IMR-90 (cell line): ENCODE results near the gene DIP2C. TPM values are rescaled to one million over a fixed set of nuclear protein-coding genes. Genes with fewer than 3 reads are reported as not detected.

ENCODE experiments used
- ATAC-seq: fragments of 200-7000 bp; cut with Tn5 transposase; 2 replicates; pipeline ENCODE4 v1.9.1; 2020; ENCODE audit warnings: low read depth, mild to moderate bottlenecking, moderate library complexity
- BruUV-seq: library from RNA; stranded (reverse); fragments of 400-500 nt; replicated peaks from 2 replicates; lab custom pipeline; 2021; lab: Mats Ljungman, UMichigan
- CTCF ChIA-PET: fragments of 300-600 bp; formaldehyde crosslinking; extraction: SDS; loops from one replicate; lab custom pipeline; 2021; ENCODE audit warnings: antibody characterized with exemption; lab: Yijun Ruan, JAX
- POLR2A ChIA-PET: fragments of 300-600 bp; sonication (Branson Sonifier 250); formaldehyde crosslinking; loops from one replicate; lab custom pipeline; 2022; ENCODE audit warnings: antibody characterized with exemption; ENCODE audit not compliant: unreplicated experiment; lab: Charles Lee
- DNase-seq: peaks from one replicate; pipeline ENCODE4 v3.0.0; 2013
- H2AFZ ChIP-seq: replicated peaks from 2 replicates; pipeline ENCODE3; 2013; ENCODE audit warnings: low read length, mild to moderate bottlenecking; ENCODE audit not compliant: poor library complexity
- H2AK5ac ChIP-seq: 2 replicates; pipeline ENCODE4 v1.6.1; 2013; ENCODE audit warnings: low read depth, low read length, inconsistent platforms
- H2AK9ac ChIP-seq: replicated peaks from 2 replicates; pipeline ENCODE3; 2013; ENCODE audit warnings: mild to moderate bottlenecking, low read depth, low read length, moderate library complexity; ENCODE audit not compliant: poor library complexity
- H2BK120ac ChIP-seq: 2 replicates; pipeline ENCODE4 v1.6.1; 2013; ENCODE audit warnings: low read depth, low read length, inconsistent platforms
- H2BK15ac ChIP-seq: 3 replicates; pipeline ENCODE4 v1.6.1; 2013; ENCODE audit warnings: low read depth, low read length, inconsistent platforms
- H2BK20ac ChIP-seq: 2 replicates; pipeline ENCODE4 v1.6.1; 2013; ENCODE audit warnings: low read depth, mild to moderate bottlenecking, inconsistent platforms, low read length, moderate library complexity
- H2BK5ac ChIP-seq: 2 replicates; pipeline ENCODE4 v1.6.1; 2013; ENCODE audit warnings: mild to moderate bottlenecking, low read depth, low read length, inconsistent platforms; ENCODE audit not compliant: poor library complexity, severe bottlenecking
- H3K14ac ChIP-seq: replicated peaks from 2 replicates; pipeline ENCODE4 v1.6.1; 2013; ENCODE audit warnings: low read depth, low read length, inconsistent platforms
- H3K18ac ChIP-seq: 2 replicates; pipeline ENCODE4 v1.6.1; 2013; ENCODE audit warnings: low read depth, low read length, control low read depth
- H3K23ac ChIP-seq: 2 replicates; pipeline ENCODE4 v1.6.1; 2013; ENCODE audit warnings: low read depth, low read length, inconsistent platforms
- H3K27ac ChIP-seq: 2 replicates; pipeline ENCODE4 v1.5.1; 2013; ENCODE audit warnings: mild to moderate bottlenecking, control low read depth, low read length; ENCODE audit not compliant: insufficient read depth
- H3K27me3 ChIP-seq: 2 replicates; pipeline ENCODE4 v1.6.1; 2013; ENCODE audit warnings: low read length; ENCODE audit not compliant: control insufficient read depth, insufficient read depth
- H3K36me3 ChIP-seq: 2 replicates; pipeline ENCODE4 v1.6.1; 2013; ENCODE audit warnings: low read length, mixed read lengths; ENCODE audit not compliant: control insufficient read depth, insufficient read depth
- H3K4ac ChIP-seq: 2 replicates; pipeline ENCODE4 v1.6.1; 2013; ENCODE audit warnings: low read depth, low read length, inconsistent platforms
- H3K4me1 ChIP-seq: 2 replicates; pipeline ENCODE4 v1.6.1; 2013; ENCODE audit warnings: low read length, mixed read lengths; ENCODE audit not compliant: control insufficient read depth, insufficient read depth
- H3K4me2 ChIP-seq: 2 replicates; pipeline ENCODE4 v1.6.1; 2013; ENCODE audit warnings: low read depth, mild to moderate bottlenecking, control low read depth, low read length, moderate library complexity
- H3K4me3 ChIP-seq: 2 replicates; pipeline ENCODE4 v1.5.1; 2013; ENCODE audit warnings: low read depth, mild to moderate bottlenecking, control low read depth, low read length, moderate library complexity; ENCODE audit not compliant: insufficient read depth
- H3K56ac ChIP-seq: 2 replicates; pipeline ENCODE4 v1.6.1; 2013; ENCODE audit warnings: low read length, inconsistent platforms; ENCODE audit not compliant: insufficient read depth; ENCODE audit errors: extremely low read depth
- H3K79me1 ChIP-seq, 2 experiments: 2 replicates each; pipeline ENCODE4 v1.6.1; 2013; ENCODE audit warnings: low read length in 2 of 2, inconsistent platforms in 1 of 2, low read depth in 1 of 2
- H3K9ac ChIP-seq: 2 replicates; pipeline ENCODE4 v1.6.1; 2013; ENCODE audit warnings: low read depth, low read length, control low read depth
- H3K9me1 ChIP-seq: 2 replicates; pipeline ENCODE4 v1.6.1; 2013; ENCODE audit warnings: low read length, inconsistent platforms; ENCODE audit not compliant: insufficient read depth
- H3K9me3 ChIP-seq: 2 replicates; pipeline ENCODE4 v1.6.1; 2013; ENCODE audit warnings: low read length; ENCODE audit not compliant: control insufficient read depth, insufficient read depth
- H4K20me1 ChIP-seq: 2 replicates; pipeline ENCODE4 v1.6.1; 2013; ENCODE audit warnings: low read length, inconsistent platforms; ENCODE audit not compliant: insufficient read depth
- H4K5ac ChIP-seq: 2 replicates; pipeline ENCODE4 v1.6.1; 2013; ENCODE audit warnings: mild to moderate bottlenecking, low read depth, low read length, control low read depth
- H4K8ac ChIP-seq, 2 experiments: 2 replicates each; pipeline ENCODE4 v1.6.1; 2013; ENCODE audit warnings: low read depth in 2 of 2, low read length in 2 of 2, control low read depth in 1 of 2, inconsistent platforms in 1 of 2
- H4K91ac ChIP-seq: 2 replicates; pipeline ENCODE4 v1.6.1; 2013; ENCODE audit warnings: low read depth, low read length, inconsistent platforms; ENCODE audit not compliant: insufficient read depth
- BHLHE40 ChIP-seq: fragments of 150-350 bp; IDR thresholded peaks from 2 replicates; pipeline ENCODE4 v1.6.1; 2016; ENCODE audit warnings: mild to moderate bottlenecking, low read depth, low read length
- CEBPB ChIP-seq: IDR thresholded peaks from 2 replicates; pipeline ENCODE4 v1.6.1; 2012; ENCODE audit warnings: low read depth, low read length, improper control_type of control experiment
- CHD1 ChIP-seq: IDR thresholded peaks from 2 replicates; pipeline ENCODE4 v1.6.1; 2012; ENCODE audit warnings: low read depth, low read length, improper control_type of control experiment
- FOS ChIP-seq: fragments of 150-350 bp; IDR thresholded peaks from 2 replicates; pipeline ENCODE4 v1.6.1; 2016; ENCODE audit warnings: low read depth, low read length
- MAFK ChIP-seq: IDR thresholded peaks from 2 replicates; pipeline ENCODE4 v1.6.1; 2012; ENCODE audit warnings: low read depth, low read length, improper control_type of control experiment
- MAZ ChIP-seq: IDR thresholded peaks from 2 replicates; pipeline ENCODE4 v1.6.1; 2012; ENCODE audit warnings: low read depth, mild to moderate bottlenecking, low read length, improper control_type of control experiment, moderate library complexity, borderline replicate concordance
- MXI1 ChIP-seq: IDR thresholded peaks from 2 replicates; pipeline ENCODE4 v1.6.1; 2012; ENCODE audit warnings: low read depth, mild to moderate bottlenecking, low read length, moderate library complexity, borderline replicate concordance
- NFE2L2 ChIP-seq: fragments of 150-350 bp; IDR thresholded peaks from 2 replicates; pipeline ENCODE4 v1.6.1; 2016; ENCODE audit warnings: low read depth, mild to moderate bottlenecking, low read length
- POLR2A ChIP-seq: IDR thresholded peaks from 2 replicates; pipeline ENCODE4 v1.6.1; 2012; ENCODE audit warnings: mild to moderate bottlenecking, low read depth, low read length
- RAD21 ChIP-seq: IDR thresholded peaks from 2 replicates; pipeline ENCODE4 v1.6.1; 2012; ENCODE audit warnings: low read length, improper control_type of control experiment
- RCOR1 ChIP-seq: IDR thresholded peaks from 2 replicates; pipeline ENCODE4 v1.6.1; 2012; ENCODE audit warnings: mild to moderate bottlenecking, low read length, improper control_type of control experiment; ENCODE audit not compliant: insufficient replicate concordance
- RFX5 ChIP-seq: IDR thresholded peaks from 2 replicates; pipeline ENCODE4 v1.8.0; 2012; ENCODE audit warnings: low read depth, mild to moderate bottlenecking, low read length, moderate library complexity
- SMC3 ChIP-seq: fragments of 150-350 bp; IDR thresholded peaks from 2 replicates; pipeline ENCODE4 v1.6.1; 2016; ENCODE audit warnings: low read depth, mild to moderate bottlenecking, antibody characterized with exemption, low read length, moderate library complexity
- WGBS, 2 experiments: methylation state at CpG; one replicate each; pipeline versions ENCODE4 v1.1.5 to v1.1.7; 2013; ENCODE audit warnings: missing lambda C conversion rate in 2 of 2; ENCODE audit not compliant: insufficient read length in 1 of 2; ENCODE audit errors: extremely low coverage in 2 of 2; 5-methylcytosine and 5-hydroxymethylcytosine counted together
- dilution Hi-C: fragments of 300-500 bp; cut with HindIII; formaldehyde crosslinking; loops from one replicate; pipeline ENCODE4 v1.14.3; 2018; ENCODE audit warnings: low sequenced_read_pairs; ENCODE audit not compliant: unreplicated experiment
- in situ Hi-C: fragments of 300-500 bp; cut with MboI; formaldehyde crosslinking; loops from 3 replicates; pipeline ENCODE4 v1.14.3; 2019; ENCODE audit warnings: low sequenced_read_pairs, inconsistent platforms, mixed read lengths
- intact Hi-C: fragments of 100-400 bp; cut with micrococcal nuclease; formaldehyde crosslinking; loops from 2 replicates; pipeline ENCODE4 v1.10.0; 2022
- polyA plus RNA-seq, 3 experiments: library from polyadenylated mRNA; depleted of rRNA; stranded (reverse); fragments of >200 nt; gene quantifications; 2 replicates each; pipeline ENCODE4 v1.2.3, GENCODE V29; 2012; ENCODE audit warnings: low replicate concordance in 1 of 3
- total RNA-seq: library from RNA; depleted of rRNA; stranded (reverse); fragments of >200 nt; gene quantifications from 2 replicates; pipeline ENCODE4 v1.2.3, GENCODE V29; 2012
- TF ChIP-seq, protein P1 (sequence below): conservative IDR thresholded peaks from 2 replicates; pipeline ENCODE4 v1.5.1; 2012; ENCODE audit warnings: mild to moderate bottlenecking, low read depth, low read length, improper control_type of control experiment
- TF ChIP-seq, protein P2 (sequence below): fragments of 150-350 bp; IDR thresholded peaks from 2 replicates; pipeline ENCODE4 v1.6.1; 2017; ENCODE audit warnings: mild to moderate bottlenecking, antibody characterized with exemption, low read length, low read depth
- TF ChIP-seq, protein P3 (sequence below): fragments of 150-350 bp; IDR thresholded peaks from 2 replicates; pipeline ENCODE4 v1.6.1; 2016; ENCODE audit warnings: low read depth, mild to moderate bottlenecking, low read length, moderate library complexity, borderline replicate concordance

The DIP2C gene
- total and polyA plus RNA-seq, 2 of the 4 experiments (the other 2 are of a cell fraction), result 8.6 to 17.3 TPM

DNA sequence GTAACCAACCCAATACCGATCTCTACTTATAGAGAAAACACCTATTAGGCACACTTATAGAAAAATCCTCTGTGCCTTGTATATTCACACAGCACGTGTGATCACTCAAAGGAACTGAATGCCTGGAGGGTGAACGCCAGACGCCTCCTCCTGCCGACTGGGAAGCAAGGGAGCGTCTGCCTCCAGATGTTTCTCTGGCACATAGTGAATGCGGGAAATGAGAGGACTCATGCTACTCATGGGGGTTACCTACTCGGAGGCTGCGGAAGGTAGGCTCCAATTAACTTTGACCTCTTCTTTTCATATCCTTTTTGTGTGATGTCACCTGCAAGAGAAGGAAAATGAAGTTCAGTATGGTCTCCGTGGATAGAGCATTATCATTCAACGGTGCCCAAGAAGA lies 203.3 kb downstream of the DIP2C start:
- 70% methylated on average over 2 of the region's 11 CpGs; no CpG with 5 or more reads in 1 of the 2 experiments for WGBS, 2 experiments
- Histone ChIP-seq H3K27ac (no peak overlapping the region), H2BK15ac (no peak overlapping the region), H2BK5ac (no peak overlapping the region), H4K5ac (no peak overlapping the region), H4K8ac (no peak overlapping the region), H2AK9ac (no peak overlapping the region), H4K20me1 (peaks cover 67% of the 10 kb centered on the region), H3K4me3 (no peak overlapping the region), H2BK20ac (no peak overlapping the region), H2BK120ac (no peak overlapping the region), H3K36me3 (peaks cover 18% of the 10 kb centered on the region), H3K4me1 (peaks cover 9% of the 10 kb centered on the region; the same call in 1 of the 2 replicates), H2AFZ (no peak overlapping the region), H3K9me1 (peaks cover 24% of the 10 kb centered on the region), H4K91ac (no peak overlapping the region), H2AK5ac (no peak overlapping the region), H3K9me3 (no peaks in the 10 kb centered on the region), H3K4ac (no peak overlapping the region), H3K14ac (no peak overlapping the region), H3K27me3 (no peaks in the 10 kb centered on the region), H3K23ac (no peak overlapping the region), H3K79me1 (peaks cover 38 to 76% of the 10 kb centered on the region in 2 experiments), H3K18ac (no peak overlapping the region), H3K9ac (no peak overlapping the region), H3K4me2 (no peak overlapping the region), H3K56ac (no peak overlapping the region)
- DNase-seq (no peak), ATAC-seq (no peak)
- POLR2A ChIA-PET, result no interaction called here
- in situ Hi-C loops (no loop called here), dilution Hi-C loops (no loop called here), intact Hi-C loops (no loop called here)
- BruUV-seq, result no TSS peak
- no peak for TF ChIP-seq MXI1
- TF ChIP-seq RFX5, result no peak
- TF ChIP-seq NFE2L2, result no peak
- TF ChIP-seq MAFK, result no peak
- TF ChIP-seq MAZ, result no peak
- TF ChIP-seq CEBPB, result no peak
- no peak for TF ChIP-seq FOS
- no peak for TF ChIP-seq SMC3
- TF ChIP-seq, protein P1, sequence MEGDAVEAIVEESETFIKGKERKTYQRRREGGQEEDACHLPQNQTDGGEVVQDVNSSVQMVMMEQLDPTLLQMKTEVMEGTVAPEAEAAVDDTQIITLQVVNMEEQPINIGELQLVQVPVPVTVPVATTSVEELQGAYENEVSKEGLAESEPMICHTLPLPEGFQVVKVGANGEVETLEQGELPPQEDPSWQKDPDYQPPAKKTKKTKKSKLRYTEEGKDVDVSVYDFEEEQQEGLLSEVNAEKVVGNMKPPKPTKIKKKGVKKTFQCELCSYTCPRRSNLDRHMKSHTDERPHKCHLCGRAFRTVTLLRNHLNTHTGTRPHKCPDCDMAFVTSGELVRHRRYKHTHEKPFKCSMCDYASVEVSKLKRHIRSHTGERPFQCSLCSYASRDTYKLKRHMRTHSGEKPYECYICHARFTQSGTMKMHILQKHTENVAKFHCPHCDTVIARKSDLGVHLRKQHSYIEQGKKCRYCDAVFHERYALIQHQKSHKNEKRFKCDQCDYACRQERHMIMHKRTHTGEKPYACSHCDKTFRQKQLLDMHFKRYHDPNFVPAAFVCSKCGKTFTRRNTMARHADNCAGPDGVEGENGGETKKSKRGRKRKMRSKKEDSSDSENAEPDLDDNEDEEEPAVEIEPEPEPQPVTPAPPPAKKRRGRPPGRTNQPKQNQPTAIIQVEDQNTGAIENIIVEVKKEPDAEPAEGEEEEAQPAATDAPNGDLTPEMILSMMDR, result no peak
- no peak for TF ChIP-seq RAD21
- no peak for TF ChIP-seq BHLHE40
- TF ChIP-seq, protein P2, sequence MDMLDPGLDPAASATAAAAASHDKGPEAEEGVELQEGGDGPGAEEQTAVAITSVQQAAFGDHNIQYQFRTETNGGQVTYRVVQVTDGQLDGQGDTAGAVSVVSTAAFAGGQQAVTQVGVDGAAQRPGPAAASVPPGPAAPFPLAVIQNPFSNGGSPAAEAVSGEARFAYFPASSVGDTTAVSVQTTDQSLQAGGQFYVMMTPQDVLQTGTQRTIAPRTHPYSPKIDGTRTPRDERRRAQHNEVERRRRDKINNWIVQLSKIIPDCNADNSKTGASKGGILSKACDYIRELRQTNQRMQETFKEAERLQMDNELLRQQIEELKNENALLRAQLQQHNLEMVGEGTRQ, result no peak
- TF ChIP-seq CHD1, result no peak
- TF ChIP-seq, protein P3, sequence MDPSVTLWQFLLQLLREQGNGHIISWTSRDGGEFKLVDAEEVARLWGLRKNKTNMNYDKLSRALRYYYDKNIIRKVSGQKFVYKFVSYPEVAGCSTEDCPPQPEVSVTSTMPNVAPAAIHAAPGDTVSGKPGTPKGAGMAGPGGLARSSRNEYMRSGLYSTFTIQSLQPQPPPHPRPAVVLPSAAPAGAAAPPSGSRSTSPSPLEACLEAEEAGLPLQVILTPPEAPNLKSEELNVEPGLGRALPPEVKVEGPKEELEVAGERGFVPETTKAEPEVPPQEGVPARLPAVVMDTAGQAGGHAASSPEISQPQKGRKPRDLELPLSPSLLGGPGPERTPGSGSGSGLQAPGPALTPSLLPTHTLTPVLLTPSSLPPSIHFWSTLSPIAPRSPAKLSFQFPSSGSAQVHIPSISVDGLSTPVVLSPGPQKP, result no peak
- TF ChIP-seq RCOR1, result no peak
- no peak for TF ChIP-seq POLR2A
- CTCF ChIA-PET, result no interaction called here
